Stomach (tissue), 9 donors: ENCODE results near the gene EIF4G1. TPM values are rescaled to one million over a fixed set of nuclear protein-coding genes. Genes with fewer than 3 reads are reported as not detected.

Source experiments
- DNase-seq, 2 donors: peaks; one replicate each; pipeline versions ENCODE4 v3.0.0 to v3.0.0-alpha.2; 2013 to 2019
- H3K27ac ChIP-seq, 5 donors: fragments of 200-600 bp in 4 of 5; sonication (generic) in 4 of 5; one replicate each; pipeline ENCODE4 v1.5.1; 2013 to 2019; ENCODE audit warnings: mild to moderate bottlenecking in 1 of 5, moderate library complexity in 1 of 5
- H3K27me3 ChIP-seq, 3 donors: fragments of 200-600 bp; sonication (generic); one replicate each; pipeline ENCODE4 v1.5.1; 2017 to 2019; ENCODE audit warnings: mixed run types in 1 of 3
- H3K36me3 ChIP-seq, 4 donors: fragments of 200-600 bp; sonication (generic); 1 replicate in 3 of 4; 2 replicates in 1 of 4; pipeline ENCODE4 v1.5.1; 2016 to 2019
- H3K4me1 ChIP-seq, 4 donors: fragments of 200-600 bp; sonication (generic); one replicate each; pipeline ENCODE4 v1.5.1; 2016 to 2019
- H3K4me3 ChIP-seq, 4 donors: fragments of 200-600 bp; sonication (generic) in 3 of 4; one replicate each; pipeline ENCODE4 v1.5.1; 2016 to 2019; ENCODE audit warnings: mild to moderate bottlenecking in 1 of 4
- H3K9me3 ChIP-seq, 4 donors: fragments of 200-600 bp; sonication (generic); one replicate each; pipeline ENCODE4 v1.5.1; 2016 to 2019
- EP300 ChIP-seq: sonication (generic); formaldehyde crosslinking; IDR thresholded peaks from one replicate; pipeline ENCODE4 v1.6.1; 2017; ENCODE audit warnings: antibody characterized with exemption
- POLR2A ChIP-seq, 4 donors: fragments of 450-650 bp; IDR thresholded peaks; one replicate each; pipeline ENCODE4 v1.6.1; 2016; ENCODE audit warnings: antibody characterized with exemption in 4 of 4, control low read depth in 2 of 4, mild to moderate bottlenecking in 1 of 4, moderate library complexity in 1 of 4
- POLR2AphosphoS5 ChIP-seq, 3 donors: sonication (generic); formaldehyde crosslinking; IDR thresholded peaks; one replicate each; pipeline ENCODE4 v1.6.1; 2016; ENCODE audit warnings: antibody characterized with exemption in 3 of 3
- WGBS, 5 donors: extraction: QIAGEN DNeasy Blood & Tissue Kit in 3 of 5; methylation state at CpG; one replicate each; pipeline versions ENCODE4 v1.1.5 to v1.1.7; 2013 to 2018; 5-methylcytosine and 5-hydroxymethylcytosine counted together
- intact Hi-C: fragments of 100-400 bp; cut with DNase I; formaldehyde crosslinking; loops from one replicate; pipeline ENCODE4 v1.15.1; 2023; ENCODE audit warnings: low total_unique reads
- polyA plus RNA-seq, 3 donors: library from polyadenylated mRNA; stranded (reverse); fragments of 200-250 nt; gene quantifications; one replicate each; pipeline ENCODE4 v1.2.3, GENCODE V29; 2013
- total RNA-seq, 5 donors: library from RNA; depleted of rRNA; stranded (reverse); fragments of >200 nt; gene quantifications; one replicate each; pipeline versions ENCODE4 v1.1.0 to v1.2.3, GENCODE V29; 2014 to 2016
- TF ChIP-seq, protein P1 (sequence below), 7 experiments: fragments of 450-650 bp in 4 of 7; fragments of 200-600 bp in 3 of 7; sonication (generic) in 3 of 7; IDR thresholded peaks; one replicate each; pipeline ENCODE4 v1.5.1; 2016 to 2019; ENCODE audit warnings: antibody characterized with exemption in 7 of 7, control low read depth in 2 of 7, mild to moderate bottlenecking in 1 of 7
- donor health status: healthy with polysubstance abuse.
- donor health status: Bipolar disorder and iron deficiency.
- donor health status: healthy.

The EIF4G1 gene
- total and polyA plus RNA-seq, 8 donors = 86.5 to 572 (median 181) TPM

DNA sequence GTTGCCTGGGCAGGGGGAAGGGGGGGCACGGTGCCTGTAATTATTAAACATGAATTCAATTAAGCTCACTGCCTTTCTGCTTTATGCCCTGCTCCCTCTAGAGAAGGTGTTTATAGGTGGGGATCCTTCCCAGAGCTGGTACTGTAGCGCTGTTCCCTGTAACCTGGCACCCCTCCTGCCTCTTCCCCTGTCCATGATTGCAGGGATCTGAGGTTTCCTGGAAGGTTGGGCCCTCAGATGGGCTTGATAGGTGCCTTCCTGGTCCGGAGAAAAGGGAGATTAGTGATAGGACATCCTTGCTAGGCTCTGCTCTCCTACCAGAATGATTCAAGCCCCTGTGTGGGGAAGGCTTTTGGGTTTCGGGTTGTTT, 20.9 kb downstream of the EIF4G1 start:
- peak overlapping the region; percentile 96 to 99 (median 99) for H3K27ac ChIP-seq
- intact Hi-C loops = no loop called here
- peaks cover 46 to 52% (median 51%) of the 10 kb centered on the region in 4 donors for H3K36me3 ChIP-seq
- H3K9me3 ChIP-seq = no peaks in the 10 kb centered on the region
- H3K27me3 ChIP-seq = no peaks in the 10 kb centered on the region
- peak overlapping the region; percentile 69 to 91 (median 82) for H3K4me3 ChIP-seq
- TF ChIP-seq POLR2A (IDR thresholded peaks at IDR 0.05) (no peak), POLR2AphosphoS5 (IDR thresholded peaks at IDR 0.05) (no peak), EP300 (no peak)
- TF ChIP-seq, protein P1, sequence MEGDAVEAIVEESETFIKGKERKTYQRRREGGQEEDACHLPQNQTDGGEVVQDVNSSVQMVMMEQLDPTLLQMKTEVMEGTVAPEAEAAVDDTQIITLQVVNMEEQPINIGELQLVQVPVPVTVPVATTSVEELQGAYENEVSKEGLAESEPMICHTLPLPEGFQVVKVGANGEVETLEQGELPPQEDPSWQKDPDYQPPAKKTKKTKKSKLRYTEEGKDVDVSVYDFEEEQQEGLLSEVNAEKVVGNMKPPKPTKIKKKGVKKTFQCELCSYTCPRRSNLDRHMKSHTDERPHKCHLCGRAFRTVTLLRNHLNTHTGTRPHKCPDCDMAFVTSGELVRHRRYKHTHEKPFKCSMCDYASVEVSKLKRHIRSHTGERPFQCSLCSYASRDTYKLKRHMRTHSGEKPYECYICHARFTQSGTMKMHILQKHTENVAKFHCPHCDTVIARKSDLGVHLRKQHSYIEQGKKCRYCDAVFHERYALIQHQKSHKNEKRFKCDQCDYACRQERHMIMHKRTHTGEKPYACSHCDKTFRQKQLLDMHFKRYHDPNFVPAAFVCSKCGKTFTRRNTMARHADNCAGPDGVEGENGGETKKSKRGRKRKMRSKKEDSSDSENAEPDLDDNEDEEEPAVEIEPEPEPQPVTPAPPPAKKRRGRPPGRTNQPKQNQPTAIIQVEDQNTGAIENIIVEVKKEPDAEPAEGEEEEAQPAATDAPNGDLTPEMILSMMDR (IDR thresholded peaks at IDR 0.05) = no peak
- WGBS, 5 donors = 27 to 44% (median 40%) methylated on average over 4 of the region's 4 CpGs
- peaks cover 34 to 81% (median 44%) of the 10 kb centered on the region in 4 donors for H3K4me1 ChIP-seq
- DNase-seq = no peak

DNA sequence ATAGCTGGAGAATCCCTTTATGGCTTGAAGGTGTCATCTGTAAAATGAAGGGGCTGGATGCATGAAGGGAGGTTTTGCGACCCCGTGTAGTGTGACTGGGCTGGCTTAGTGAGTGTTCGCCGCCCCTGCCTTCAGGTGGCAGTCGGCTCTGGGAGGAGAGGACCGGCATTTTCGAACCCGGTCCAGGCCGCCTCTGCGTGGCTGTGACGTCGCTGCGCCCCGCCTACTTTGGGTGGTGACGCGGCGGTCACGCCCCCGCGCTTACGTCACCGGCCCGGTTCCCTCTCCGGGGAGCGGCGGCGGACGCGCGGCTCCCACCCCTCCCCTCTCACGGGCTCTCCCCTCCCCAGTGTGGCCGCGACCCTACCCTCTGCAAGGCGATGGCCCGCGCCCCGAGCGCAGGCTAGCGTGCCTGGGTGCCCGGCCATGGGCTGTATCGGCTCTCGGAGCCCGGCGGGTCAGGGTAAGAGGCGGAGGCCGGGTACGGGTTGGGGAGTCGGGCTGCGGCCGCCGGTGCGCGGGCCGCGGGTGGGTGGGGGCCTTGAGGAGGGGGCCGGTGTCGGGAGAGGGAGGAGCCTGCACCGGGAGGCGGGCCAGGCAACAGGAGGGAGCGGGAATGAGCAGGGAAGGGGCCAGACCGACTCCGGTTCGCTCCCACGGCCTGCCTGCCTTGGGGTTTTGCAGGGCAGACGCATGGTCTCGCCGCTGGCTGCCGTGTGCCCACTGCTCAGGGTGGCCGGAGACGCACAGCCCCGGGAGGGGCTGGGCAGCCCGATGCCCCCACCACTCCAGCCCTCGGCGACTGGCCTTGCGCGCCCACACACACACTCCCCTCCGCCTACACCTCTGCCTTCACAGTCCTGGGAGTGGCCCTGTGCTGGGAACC, 21.5 kb downstream of the EIF4G1 start:
- H3K36me3 ChIP-seq = peaks cover 41 to 45% (median 44%) of the 10 kb centered on the region in 4 donors
- H3K27ac ChIP-seq = peak overlapping the region; percentile 96 to 99 (median 99)
- peak overlapping the region; percentile 69 to 91 (median 82) for H3K4me3 ChIP-seq
- intact Hi-C loops = no loop called here
- TF ChIP-seq EP300 (peak; percentile 33), POLR2A (IDR thresholded peaks at IDR 0.05) (peak in 1 of 4 donors; percentile 58), POLR2AphosphoS5 (IDR thresholded peaks at IDR 0.05) (peak; percentile 88 to 96 (median 92))
- TF ChIP-seq, protein P1 (IDR thresholded peaks at IDR 0.05) = no peak
- peak; percentile 90 to 96 for DNase-seq
- 1% methylated on average over 31 to 77 of the region's 77 CpGs for WGBS, 5 donors
- H3K27me3 ChIP-seq = no peaks in the 10 kb centered on the region
- peaks cover 34 to 86% (median 47%) of the 10 kb centered on the region in 4 donors for H3K4me1 ChIP-seq
- H3K9me3 ChIP-seq = no peaks in the 10 kb centered on the region

DNA sequence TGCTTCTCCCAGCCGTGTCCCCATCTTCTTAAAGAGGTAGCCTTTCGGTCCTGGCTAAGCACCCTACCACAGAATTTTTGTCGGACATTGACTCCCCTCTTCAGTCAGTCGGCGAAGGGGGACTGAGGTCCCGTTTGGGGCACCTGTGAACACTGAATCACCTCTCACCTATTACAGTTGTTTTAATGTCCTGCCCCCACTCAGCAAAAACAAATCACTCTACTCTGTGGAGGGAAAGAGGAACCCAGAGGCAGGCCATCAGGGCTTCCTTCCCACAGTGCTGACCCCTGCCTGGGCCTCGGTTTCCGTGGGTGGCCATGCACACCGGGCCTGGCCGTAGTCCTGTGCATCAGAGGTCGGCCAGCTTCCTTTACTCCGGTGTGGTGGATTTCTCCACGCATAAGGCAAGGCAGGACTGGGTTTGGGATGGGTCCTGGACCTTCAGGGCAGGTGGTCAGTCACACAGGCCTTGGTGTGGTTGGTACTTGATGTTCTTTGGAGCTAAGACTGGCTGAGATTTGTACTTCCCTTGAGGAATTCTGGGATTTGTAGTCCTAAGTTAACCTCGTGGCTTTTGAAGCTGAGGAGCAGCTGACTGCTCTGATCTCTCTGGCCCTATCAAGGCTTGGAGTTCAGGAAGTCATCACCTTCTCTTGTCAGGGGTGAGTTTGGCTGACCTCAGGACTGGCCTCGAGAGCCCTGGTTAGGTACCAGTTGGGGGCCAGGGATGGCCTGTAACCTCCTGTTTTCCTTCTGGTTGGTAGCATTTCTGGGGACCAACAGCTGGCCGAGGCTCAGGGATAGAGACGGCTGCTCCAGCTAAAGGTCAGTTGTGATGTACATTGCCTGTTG, 22.4 kb downstream of the EIF4G1 start:
- WGBS, 5 donors = 15 to 21% (median 17%) methylated on average over 16 to 17 of the region's 17 CpGs
- Histone ChIP-seq H3K9me3 (no peaks in the 10 kb centered on the region), H3K27ac (peak overlapping the region; percentile 96 to 99 (median 99)), H3K27me3 (no peaks in the 10 kb centered on the region), H3K4me3 (peak overlapping the region; percentile 69 to 91 (median 82)), H3K36me3 (peaks cover 33 to 44% (median 40%) of the 10 kb centered on the region in 4 donors), H3K4me1 (peaks cover 34 to 86% (median 53%) of the 10 kb centered on the region in 4 donors)
- intact Hi-C loops = no loop called here
- DNase-seq = peak in 1 of 2 donors; percentile 78
- TF ChIP-seq, protein P1 (IDR thresholded peaks at IDR 0.05) = no peak
- TF ChIP-seq POLR2AphosphoS5 (IDR thresholded peaks at IDR 0.05) = peak in 2 of 3 donors; percentile 48 to 63

DNA sequence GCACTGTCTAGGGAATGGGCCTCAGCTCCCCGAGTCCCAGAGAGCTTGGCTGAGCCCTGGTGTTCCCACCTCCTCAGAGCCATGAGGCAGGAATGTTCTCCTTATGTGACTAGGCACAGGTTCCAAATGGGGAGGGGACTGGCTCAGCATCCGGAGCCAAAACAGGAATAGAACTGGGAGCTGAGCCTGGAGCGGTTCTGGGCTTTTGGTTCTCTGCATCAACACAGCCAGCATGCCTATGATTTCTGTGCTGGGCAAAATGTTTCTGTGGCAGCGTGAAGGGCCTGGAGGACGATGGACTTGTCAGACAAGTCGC, 23.0 kb downstream of the EIF4G1 start, which contains the start of gene FAM131A:
TSS of gene FAM131A (plus strand) at position 202 of the 316 bp plus-strand sequence. CDS start at position 233, 31 bp downstream.
- peaks cover 34 to 86% (median 53%) of the 10 kb centered on the region in 4 donors for H3K4me1 ChIP-seq
- 41 to 59% (median 54%) methylated on average over 5 to 6 of the region's 6 CpGs for WGBS, 5 donors
- no peaks in the 10 kb centered on the region for H3K27me3 ChIP-seq
- H3K4me3 ChIP-seq = peak within 1 kb of the TSS; percentile 69 to 91 (median 82)
- peak in 1 of 2 donors; percentile 84 for DNase-seq
- TF ChIP-seq EP300 (no peak), POLR2AphosphoS5 (IDR thresholded peaks at IDR 0.05) (peak; percentile 7 to 71 (median 32)), POLR2A (IDR thresholded peaks at IDR 0.05) (no peak)
- TF ChIP-seq, protein P1 (IDR thresholded peaks at IDR 0.05) = no peak
- H3K27ac ChIP-seq = peak within 1 kb of the TSS; percentile 96 to 99 (median 99)
- no peaks in the 10 kb centered on the region for H3K9me3 ChIP-seq
- peaks cover 33 to 44% (median 40%) of the 10 kb centered on the region in 4 donors for H3K36me3 ChIP-seq
- intact Hi-C loops = no loop called here
